NCI-H460 (cell line): ENCODE data around the gene PRDM1. TPM values are rescaled to one million over a fixed set of nuclear protein-coding genes. Genes with fewer than 3 reads are reported as not detected.

Source experiments
- DNase-seq: peaks from one replicate; pipeline ENCODE4 v3.0.0-alpha.2; 2016; ENCODE audit warnings: low read depth; ENCODE audit errors: extremely low read depth
- total RNA-seq: library from RNA; depleted of rRNA; stranded (reverse); fragments of >200 nt; shearing (Covaris generic); gene quantifications from 2 replicates; pipeline ENCODE4 v1.2.3, GENCODE V29; 2014; rRNA removed

Gene PRDM1
- total RNA-seq, 1 experiment from 2014 or later: 3.6 TPM

DNA sequence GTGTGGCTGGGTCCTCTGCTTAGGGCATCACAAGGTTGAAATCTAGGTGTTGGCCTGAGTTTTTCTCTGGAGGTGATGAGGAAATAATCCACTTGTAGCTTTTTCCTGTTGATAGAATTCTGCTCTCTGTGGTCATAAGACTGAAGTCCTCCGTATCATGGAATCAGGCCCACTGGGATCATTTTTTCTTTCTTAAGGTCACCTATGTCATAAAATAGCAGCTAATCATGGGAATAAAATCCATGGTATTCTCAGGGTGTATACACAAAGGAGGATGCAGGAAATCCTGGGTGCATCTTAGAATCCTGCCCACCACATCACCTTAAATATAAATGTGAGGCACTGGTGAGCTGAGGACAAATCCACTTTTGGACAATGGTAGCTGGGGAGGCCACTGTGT is 72.7 kb downstream of the PRDM1 start:
- DNase-seq: no peak

Other genes with a start within 250 kb of the PRDM1 start
- gene ATG5, start 239.4 kb downstream of the PRDM1 start, total RNA-seq: 37.3 and 38.9 TPM in 2 replicates